ENCODE measurements around the gene VEGFB.

DNA sequence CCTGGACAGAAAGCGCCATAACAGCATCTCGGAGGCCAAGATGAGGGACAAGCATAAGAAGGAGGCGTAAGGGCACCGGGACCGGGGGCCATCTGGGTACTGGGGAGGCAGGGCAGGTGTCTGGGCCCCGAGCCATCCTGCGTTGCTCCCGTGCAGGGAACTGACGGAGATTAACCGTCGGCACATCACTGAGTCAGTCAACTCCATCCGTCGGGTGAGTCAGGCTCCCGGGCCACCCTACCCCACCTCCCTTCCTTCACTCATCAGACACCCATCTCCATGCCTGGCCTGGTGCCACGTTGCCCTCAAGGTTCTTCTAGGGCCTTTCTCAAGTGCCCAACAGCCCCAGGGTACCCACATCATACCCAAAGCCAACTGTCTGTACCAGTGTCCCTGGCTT, 32.0 kb downstream of the VEGFB start:
- TF ChIP-seq, protein P1, sequence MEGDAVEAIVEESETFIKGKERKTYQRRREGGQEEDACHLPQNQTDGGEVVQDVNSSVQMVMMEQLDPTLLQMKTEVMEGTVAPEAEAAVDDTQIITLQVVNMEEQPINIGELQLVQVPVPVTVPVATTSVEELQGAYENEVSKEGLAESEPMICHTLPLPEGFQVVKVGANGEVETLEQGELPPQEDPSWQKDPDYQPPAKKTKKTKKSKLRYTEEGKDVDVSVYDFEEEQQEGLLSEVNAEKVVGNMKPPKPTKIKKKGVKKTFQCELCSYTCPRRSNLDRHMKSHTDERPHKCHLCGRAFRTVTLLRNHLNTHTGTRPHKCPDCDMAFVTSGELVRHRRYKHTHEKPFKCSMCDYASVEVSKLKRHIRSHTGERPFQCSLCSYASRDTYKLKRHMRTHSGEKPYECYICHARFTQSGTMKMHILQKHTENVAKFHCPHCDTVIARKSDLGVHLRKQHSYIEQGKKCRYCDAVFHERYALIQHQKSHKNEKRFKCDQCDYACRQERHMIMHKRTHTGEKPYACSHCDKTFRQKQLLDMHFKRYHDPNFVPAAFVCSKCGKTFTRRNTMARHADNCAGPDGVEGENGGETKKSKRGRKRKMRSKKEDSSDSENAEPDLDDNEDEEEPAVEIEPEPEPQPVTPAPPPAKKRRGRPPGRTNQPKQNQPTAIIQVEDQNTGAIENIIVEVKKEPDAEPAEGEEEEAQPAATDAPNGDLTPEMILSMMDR (IDR thresholded peaks at IDR 0.05) = no peak
- TF ChIP-seq POLR2A (IDR thresholded peaks at IDR 0.05) = no peak

Measured in uterus (tissue), 2 donors.